GOT3 (cell line): ENCODE results near the gene CRACDL.
"Not testable (repeated sequence)": the region's sequence is repeated elsewhere in the genome, so short reads cannot be mapped to it uniquely, and the experiment has no call there.

Experiments
- DNase-seq: peaks from one replicate; lab custom pipeline; 2025; ENCODE audit warnings: mixed read lengths; lab: John Stamatoyannopoulos, UW

Gene CRACDL

DNA sequence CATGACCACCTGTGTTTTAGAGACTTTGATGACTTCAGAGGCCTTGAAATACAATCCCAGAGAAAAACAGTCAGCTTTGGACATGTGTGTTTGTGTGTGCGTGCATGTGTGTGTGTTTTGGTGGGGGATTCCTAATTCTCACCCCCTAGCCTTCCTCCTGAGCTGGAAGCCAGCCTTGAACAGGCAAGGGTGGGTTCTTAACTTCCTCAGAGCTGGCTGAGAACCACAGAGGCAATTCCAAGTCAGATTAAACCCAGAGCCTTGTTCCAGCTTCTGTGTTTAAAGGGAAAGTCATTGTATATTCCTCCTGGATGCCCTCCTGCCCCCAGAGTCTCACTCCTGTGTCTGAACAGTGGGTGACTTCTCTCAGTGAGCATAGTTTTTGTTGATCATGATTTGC, 159.9 kb downstream of the CRACDL start:
- DNase-seq = no peak

DNA sequence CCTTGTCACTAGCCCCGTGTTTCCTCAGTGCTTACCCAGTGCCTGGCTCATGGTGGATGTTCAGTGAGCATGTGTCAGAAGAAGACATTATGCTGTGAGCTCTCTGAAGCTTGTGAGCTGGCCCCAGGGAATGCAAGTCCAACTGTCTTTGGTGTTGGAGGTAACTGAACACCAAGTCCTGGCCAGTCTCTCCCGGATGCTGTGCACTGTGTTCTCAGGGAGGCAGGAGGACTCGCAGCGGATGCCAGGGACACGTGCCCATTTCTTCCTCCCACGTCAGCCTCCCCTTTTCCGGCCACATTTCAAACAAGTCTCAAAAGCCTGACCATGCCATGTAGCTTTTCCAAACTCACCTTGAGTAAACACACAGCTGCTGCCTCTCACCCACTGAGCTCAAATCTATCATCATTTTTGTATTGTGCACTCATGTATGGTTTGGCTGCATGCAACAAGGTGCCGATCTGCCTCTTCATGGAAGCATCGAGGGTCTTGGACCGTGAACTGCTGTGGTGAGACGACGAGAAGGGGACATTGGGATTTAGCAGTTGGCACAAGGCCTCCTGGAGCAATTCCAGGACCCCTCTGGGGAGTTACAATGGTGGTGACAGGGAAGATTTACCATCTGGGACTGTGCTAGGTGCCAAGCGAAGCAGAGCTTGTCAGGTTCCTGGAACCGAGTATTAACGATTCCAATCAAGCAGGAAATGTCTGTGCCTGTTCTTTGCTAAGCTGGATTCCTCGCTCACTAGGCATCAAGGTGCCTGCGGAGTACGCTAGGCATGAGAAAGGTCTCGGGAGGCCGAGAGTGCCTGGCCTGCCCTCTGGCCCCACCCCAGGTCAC, 160.7 kb downstream of the CRACDL start:
- DNase-seq = no peak

DNA sequence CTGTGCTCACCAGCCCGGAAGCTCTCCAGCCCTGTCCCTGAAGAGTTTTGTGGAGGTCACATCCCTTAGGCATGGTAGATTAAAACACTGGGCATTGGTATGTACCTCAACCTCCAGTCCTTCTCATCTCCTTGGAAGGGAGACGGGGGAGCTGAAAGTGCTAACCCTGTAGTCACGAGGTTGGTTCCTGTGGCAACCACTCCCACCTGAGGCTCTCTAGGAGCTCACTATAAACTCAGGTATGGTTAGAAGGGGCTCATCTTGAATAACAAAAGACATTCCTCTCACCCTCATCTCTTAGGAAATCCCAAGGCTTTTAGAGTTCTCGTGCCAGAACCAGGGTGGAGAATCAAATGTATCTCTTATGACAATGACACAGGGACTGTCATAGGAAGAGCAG, 162.1 kb downstream of the CRACDL start:
- DNase-seq = no peak

DNA sequence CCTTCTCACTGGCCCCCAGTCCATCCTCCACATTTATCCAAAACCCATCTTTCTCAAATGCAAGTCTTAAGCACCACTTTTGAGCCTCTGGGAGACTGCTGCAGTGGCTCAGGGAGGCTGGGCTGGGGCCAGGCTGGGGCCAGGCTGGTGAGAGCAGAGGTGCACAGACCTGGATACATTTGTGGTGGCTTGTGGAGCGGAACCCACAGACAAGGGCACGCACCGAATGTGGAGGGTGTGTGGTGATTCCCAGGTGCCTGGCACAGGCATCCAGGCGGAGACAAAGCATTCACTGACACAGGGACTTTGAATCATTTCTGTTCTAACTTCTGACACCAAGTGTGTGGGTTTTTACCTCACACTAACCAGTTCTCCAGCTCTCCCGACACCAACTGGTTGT, 162.9 kb downstream of the CRACDL start:
- DNase-seq = no peak

DNA sequence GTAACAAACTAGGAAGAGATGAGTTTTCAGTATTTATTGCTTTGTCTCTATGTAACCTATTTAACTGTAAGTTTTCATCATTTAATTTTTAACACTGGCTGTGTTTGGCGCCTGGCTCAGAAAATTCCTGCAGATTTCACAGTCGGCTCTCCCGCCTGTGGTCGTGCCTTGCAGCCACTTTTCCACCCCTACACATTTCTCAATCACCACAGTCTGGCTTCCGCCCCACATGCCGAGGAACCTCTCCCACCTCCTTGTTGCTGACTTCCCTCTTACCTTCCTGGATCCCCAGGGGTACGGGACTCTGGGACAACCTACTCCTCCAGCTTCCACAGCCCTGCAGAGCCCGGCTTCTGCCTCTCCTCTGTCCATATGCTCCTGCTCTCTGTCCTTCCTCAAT, 163.5 kb downstream of the CRACDL start:
- no peak for DNase-seq

DNA sequence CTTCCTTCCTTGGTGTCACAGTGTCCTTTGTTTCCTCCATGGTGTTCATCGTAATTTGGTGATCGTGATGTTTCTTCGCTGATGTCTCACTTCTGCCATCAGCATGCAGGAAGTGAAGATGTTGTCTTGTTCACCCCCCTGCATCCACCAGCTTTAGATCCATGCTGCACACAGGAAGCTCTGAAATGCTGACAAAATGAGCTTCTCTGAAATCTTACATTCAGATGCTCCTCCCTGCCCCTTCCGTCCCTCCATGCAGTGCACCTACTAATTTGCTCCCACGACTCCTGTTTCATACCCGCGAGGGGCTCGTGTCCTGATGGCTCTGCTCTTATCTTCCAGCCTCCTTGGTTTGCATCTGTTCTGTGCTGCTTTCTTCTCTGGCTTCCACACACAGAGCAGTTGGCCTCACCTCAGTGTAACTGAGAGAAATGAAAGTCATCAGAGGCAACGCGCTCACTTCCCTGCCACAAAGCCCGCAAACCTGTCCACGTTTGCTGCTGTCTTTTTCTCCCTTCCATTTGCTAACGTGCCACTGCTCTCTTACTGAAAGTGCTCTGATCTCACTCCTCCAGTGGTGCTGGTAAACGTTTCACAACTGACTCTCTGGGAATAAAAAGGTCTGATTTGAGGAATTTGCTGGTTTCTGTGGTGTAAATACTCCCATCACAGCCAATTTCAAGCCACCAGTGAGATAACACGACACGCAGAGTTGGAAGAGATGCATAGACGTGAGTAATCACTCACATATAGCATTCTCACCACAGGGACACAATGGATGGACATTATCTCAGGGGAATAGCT, 164.1 kb downstream of the CRACDL start:
- no peak for DNase-seq

DNA sequence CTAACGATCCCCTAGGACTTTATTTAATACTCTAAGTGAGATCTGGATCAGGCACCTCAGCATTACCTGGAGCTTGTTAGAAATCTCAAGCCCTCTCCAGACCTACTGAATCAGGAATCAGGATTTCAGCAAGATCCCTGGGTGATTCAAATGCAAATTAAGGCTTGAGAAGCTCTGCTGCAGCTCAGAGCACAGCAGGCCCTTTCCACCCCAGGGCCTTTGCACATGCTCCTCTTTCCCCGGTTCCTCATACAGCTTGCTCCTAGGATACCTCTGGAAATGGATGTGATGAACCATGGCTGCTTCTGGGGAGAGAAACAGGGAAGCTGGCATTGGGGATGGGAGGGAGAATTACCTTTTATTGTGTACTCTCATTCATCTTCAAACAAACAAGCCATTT, 164.8 kb downstream of the CRACDL start:
- no peak for DNase-seq

DNA sequence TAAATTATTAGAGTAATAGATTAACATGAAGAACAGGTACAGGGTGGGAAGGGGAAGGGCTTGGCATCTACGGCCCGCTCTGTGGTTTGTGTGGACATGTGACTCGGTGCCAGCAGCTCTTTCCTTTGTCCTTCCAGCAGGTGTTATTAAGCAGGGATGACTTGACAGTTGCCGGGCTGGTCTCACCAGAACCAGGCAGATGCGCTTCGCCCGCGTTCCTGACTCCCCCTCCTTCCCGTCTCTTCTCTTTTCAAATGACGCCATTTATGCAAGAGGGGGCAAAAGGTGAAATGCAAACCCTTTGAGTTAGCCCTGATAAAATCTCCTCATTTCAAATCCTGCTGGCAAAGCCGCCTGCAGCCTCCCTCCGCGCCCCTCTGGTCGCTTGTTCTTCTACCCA, 166.2 kb downstream of the CRACDL start:
- DNase-seq = no peak

DNA sequence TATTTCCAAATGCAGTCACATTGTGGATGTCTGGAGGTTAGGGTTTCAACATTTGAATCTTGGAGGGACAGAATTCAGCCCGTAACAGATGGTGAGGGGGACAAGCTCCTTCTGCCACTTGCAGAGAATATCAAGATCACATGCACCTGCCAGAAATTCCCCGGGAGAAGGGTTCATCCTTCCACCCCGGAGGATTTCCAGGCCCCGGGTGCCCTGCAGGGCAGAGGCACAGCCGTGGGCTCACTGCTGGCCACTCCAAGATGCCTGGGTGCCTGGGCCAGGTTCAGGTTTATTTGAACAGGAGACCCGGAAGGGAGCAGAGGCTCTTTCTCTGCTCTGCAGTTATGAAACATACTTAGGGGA, 166.9 kb downstream of the CRACDL start:
- no peak for DNase-seq

DNA sequence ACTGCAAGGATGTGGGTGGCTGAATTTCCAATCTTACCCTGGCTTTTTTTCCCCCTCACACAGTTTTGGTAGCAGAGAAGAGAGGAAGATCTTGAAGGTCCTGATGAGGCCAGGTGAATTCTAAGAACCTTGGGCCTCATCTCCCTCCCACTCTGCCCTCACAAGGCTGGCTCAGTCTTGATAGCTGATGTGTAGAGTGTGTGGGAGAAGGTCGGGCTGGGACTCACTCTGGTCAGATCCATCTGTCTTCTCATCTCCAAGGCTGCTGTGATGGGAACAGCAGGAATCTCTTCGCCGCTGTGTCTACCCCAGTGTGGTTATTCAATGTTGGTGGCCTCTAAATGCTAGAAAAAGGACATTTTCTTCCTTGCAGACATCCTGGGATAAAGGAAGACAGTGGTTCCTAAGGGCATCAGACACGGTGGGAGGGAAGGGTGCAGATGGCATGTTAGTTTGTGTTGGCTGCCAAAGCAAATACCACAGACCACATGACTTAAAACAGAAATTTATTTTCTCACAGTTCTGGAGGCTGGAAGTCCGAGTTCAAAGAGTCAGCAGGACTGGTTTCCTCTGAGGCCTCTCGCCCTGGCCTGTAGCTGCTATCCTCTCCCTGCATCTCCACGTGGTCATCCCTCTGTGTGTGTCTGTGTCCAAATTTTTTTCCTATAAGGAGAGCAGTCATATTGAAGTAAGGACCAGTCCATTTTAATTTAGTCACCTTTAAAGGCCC, 167.5 kb downstream of the CRACDL start:
- DNase-seq = no peak

DNA sequence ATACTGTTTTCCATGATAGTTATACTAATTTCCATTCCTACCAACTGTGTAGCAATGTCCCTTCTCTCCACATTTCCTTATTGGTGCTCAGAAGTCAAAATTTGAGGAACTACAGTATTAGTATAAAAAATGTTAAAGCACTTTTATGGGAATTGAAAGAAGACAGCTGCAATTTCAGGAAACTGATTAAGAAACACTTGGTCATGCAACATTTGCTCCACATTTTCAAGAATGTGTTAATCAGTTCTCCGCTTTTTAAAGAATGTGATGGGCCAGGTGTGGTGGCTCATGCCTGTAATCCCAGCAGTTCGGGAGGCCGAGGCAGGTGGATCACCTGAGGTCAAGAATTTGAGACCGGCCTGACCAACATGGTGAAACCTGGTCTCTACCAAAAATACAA, 171.5 kb downstream of the CRACDL start:
- no peak for DNase-seq

DNA sequence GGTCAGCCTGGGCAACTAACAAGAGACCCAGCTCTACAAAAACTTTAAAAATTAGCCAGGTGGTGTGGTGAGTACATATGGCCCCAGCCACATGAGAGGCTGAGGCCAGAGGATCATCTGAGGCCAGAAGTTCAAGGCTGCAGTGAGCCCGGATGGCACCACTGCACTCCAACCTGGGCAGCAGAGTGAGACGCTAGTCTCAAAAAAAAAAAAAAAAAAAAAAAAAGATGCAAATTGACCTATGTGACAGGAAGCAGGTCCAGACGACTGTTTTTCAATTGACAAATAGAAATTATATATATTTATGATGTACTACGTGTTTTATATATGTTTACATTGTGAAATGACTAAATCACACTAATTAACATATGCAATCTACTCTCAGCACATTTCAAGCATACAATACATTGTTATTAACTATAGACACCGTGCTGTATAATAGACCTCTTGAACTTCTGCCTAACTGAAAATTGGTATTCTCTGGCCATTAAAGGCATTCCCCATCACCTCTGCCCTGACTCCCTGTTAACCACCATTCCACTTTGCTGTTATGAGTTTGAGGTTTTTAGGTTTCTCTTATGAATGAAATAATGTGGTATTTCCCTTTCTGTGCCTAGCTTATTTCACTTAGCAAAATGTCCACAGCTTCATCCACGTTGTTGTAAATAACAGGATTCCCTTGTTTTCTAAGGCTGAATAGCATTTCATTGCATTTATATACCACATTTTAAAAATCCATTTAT, 172.6 kb downstream of the CRACDL start:
- no peak for DNase-seq

DNA sequence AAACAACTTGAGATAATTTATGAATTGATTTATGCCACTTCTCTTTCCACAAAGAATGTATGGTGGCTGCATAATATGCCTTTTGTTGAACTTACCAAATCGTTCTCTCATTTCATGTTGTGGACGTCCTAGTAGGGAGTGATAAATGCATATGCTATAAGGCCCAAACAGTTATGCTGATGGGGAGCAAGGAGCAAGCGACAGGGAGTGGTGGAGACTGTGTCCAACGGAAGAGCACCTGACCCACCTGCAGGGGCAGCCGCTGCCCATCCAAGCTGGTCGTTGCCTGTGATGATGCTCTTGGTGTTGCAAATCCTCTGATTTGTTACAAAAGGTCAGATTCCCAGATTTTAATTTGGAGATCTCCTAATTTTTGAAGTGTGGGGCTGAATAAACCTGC, 174.1 kb downstream of the CRACDL start:
- no peak for DNase-seq

DNA sequence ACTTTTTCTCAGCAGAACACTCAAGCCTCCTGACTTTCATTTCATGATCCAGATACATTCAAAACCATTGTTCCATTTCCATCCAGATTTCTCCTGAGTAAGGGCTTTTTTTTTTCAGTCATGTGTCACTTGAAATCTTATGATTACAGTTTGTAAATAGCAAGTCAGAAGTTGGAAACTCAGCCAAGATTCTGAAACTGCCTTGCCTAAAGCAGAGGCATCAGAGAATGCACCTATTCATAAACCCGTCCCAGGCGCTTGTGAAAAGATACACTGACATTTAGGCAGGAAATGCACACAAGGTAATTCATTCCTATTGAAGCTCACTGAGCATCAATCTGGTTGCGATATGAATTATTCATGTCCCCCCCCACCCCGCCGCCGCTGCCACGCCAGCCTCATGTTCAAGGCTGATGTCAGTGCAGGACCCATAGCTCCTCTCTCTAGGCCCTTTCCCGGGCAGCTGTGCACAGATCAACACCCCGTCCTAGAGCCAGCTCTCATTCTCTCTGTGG, 174.7 kb downstream of the CRACDL start:
- no peak for DNase-seq

DNA sequence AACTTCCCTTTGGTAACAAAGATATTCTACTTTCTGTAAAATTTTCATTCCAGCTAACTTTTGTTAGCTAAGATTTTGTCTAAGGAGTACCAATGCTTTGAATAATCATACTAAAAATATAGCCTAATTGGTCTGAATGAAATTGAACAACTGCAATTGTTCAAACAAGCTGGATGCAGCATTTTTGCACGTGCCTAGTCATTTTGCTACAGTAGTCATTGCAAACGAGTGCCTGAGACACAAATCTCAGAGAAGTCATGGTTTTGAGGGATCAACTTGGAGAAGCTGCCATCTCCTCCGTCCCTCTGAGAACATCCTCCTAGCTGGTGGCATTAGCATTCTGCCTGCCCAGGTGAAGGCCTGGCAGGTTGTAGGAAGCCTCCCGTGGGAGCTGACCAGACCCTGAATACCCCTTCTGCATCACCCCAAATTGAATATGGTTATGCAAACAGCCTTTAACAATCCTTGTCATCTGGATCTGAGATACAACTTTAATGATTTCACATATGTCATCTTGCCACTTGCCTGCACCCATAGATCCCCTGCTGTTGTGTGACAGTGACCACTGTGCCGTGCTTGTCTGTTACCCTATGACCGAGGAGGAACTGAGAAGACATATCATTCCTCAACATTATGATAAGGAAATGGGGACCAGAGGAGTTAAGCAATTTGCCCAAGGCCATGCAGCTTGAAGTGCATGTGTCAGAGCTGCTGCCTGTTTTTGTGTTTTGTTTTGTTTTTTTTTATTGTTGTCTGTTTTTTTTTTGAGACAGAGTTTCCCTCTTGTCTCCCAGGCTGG, 176.0 kb downstream of the CRACDL start:
- DNase-seq = no peak

DNA sequence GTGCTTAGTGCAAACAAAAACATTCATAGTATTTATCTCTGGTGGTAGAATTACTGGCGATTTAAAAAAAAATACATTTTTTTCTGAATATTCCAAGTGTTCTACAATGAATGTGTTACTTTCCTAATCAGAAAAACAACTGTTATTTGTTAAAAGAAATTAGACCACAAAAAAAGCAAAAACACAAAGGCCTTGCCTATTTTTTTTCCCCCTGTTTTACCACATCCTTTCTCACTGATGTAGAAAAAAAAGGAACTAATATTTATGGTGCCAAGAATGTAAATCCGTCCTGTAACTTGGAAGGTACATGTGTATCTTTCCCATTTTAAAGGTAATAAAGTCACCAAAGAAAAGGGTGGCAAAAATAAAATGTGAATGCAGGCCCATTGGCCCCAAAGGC, 176.7 kb downstream of the CRACDL start:
- no peak for DNase-seq

DNA sequence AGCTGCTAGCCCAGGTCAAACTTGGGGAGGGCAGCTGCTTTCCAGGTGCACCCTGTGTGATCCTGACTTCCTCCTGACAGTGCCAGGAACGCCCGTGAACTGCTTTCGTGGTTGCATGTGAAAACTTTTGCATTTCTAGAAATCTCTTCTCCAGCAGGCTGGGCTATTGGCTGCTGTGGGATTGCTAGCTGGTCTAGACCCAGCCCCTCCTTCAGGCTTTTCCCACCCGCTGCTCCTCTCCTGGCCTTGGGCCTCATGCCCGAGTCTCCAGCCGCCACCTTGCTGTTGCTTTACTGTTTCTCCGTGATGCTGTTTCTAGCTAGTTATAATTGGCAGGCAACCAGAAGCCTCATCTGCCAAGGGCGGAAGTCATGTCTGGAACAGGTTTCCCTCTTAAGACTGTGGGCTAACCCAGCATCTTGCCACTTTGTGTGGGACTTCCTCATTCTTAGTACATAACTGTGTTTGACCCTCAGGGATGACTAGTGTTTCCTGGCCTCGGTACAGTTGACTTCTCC, 178.1 kb downstream of the CRACDL start:
- DNase-seq = no peak

DNA sequence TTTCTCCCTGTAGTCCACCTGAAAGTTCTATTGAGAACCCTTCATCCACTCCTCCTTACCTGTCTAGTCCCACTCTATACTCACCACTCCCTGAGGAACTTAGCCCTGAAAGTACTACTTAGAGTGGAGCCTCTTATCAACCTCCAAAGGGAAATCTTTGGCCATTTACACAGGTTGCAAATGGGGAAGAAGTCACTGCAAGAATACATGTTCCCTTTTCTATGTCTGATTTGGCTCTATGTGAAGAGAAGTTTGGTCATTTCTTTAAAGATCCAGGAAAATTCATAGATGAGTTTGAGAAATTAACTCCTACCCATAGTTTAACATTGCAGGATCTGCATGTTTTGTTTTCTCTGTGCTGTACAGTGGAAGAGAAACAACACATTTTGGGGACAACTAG, 182.2 kb downstream of the CRACDL start:
- DNase-seq = no peak

DNA sequence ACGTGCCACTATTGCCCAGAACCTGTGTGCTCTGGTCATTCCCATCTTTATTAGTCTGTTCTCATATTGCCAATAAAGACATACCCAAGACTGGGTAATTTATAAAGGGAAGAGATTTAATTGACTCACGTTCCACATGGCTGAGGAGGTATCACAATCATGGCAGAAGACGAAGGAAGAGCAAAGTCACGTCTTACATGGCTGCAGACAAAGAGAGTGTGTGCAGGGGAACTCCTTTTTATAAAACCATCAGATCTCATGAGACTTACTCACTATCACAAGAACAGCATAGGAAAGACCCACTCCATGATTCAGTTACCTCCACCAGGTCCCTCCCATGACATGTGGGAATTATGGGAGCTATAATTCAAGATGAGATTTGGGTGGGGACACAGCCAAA, 183.3 kb downstream of the CRACDL start:
- not testable (repeated sequence) for DNase-seq

DNA sequence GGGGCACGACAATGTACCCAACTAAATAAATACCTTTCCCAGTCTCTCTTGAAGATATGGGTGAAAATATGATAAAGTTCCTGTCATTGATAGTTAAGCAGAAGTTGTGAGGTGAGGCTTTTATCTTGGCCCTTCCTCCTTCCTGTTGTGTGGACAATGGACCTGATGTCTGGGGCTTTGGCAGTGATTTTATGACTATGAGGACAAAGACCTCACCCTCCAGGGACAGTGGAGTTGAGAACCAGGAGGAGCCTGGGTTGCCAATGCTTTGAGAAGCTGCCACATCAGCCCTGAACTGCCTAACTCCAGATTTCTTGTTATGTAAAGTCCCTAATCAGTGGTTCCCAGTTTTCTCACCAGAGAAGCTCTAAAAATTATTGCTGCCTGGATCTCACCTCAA, 184.3 kb downstream of the CRACDL start:
- no peak for DNase-seq
